Measurements from ENCODE around the gene RBM24. TPM values are rescaled to one million over a fixed set of nuclear protein-coding genes. Genes with fewer than 3 reads are reported as not detected.

The RBM24 gene
- total RNA-seq, 1 experiment from 2014 or later: 0.48 TPM

DNA sequence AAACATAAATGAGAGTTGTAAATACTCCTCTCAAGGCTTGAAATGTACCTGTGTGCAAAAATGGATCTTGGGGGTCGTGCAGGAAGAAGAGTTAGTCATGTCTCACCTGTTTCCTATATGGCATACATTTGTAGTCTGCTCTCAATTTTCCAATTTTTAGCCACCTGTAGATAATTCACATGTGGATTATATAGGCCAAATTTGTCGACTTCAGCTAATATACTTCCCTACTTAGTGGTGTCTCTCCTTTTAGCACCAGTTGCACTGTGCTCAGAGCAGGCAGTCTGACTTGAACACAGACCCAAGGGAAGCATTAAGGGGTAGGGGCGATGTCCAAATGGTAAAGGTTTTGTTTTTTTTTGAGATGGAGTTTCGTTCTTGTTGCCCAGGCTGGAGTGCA lies 1.9 kb downstream of the RBM24 start:
- Histone ChIP-seq H2BK120ac (ENCODE audit: low read depth, low read length, poor library complexity, severe bottlenecking) (no peak overlapping the region), H2BK12ac (ENCODE audit: insufficient read length, low read depth, low read length) (no peak overlapping the region), H3K23ac (ENCODE audit: insufficient read length, low read depth, low read length) (no peak overlapping the region), H2BK15ac (ENCODE audit: low read depth, low read length) (no peak overlapping the region), H4K91ac (ENCODE audit: insufficient read length, low read depth, low read length) (no peak overlapping the region), H3K79me2 (ENCODE audit: insufficient read depth, low read length) (no peaks in the 10 kb centered on the region), H3K18ac (ENCODE audit: insufficient read length, low read depth, low read length) (no peak overlapping the region), H3K56ac (ENCODE audit: insufficient read length, low read depth, low read length) (no peak overlapping the region), H3K9ac (ENCODE audit: extremely low read depth, insufficient read length, low read length) (no peak overlapping the region), H3K27ac (ENCODE audit: insufficient read length, low read depth, low read length) (no peak overlapping the region), H2AFZ (ENCODE audit: low read length) (no peak overlapping the region), H3K23me2 (ENCODE audit: insufficient read length, low read depth, low read length, poor library complexity, severe bottlenecking) (peaks cover 13% of the 10 kb centered on the region), H3K4me2 (ENCODE audit: insufficient read depth, insufficient read length, low read length) (no peak overlapping the region), H2AK5ac (ENCODE audit: insufficient read length, low read length) (no peak overlapping the region), H3K4ac (ENCODE audit: low read depth, low read length) (no peak overlapping the region), H2BK20ac (ENCODE audit: low read depth, low read length, poor library complexity, severe bottlenecking) (no peak overlapping the region), H4K20me1 (ENCODE audit: control insufficient read depth, insufficient read depth, insufficient read length) (no peaks in the 10 kb centered on the region), H4K5ac (ENCODE audit: insufficient read length, low read depth, low read length) (no peak overlapping the region), H3K4me1 (ENCODE audit: insufficient read depth, low read length) (no peaks in the 10 kb centered on the region; the same call in 1 of the 2 replicates), H3T11ph (ENCODE audit: low read length) (no peak overlapping the region), H3K27me3 (ENCODE audit: insufficient read depth, low read length) (peaks cover 35% of the 10 kb centered on the region), H2BK5ac (ENCODE audit: insufficient read length, low read length) (no peak overlapping the region), H4K8ac (replicated peaks; ENCODE audit: insufficient read length, low read depth, low read length) (no peak overlapping the region), H3K14ac (ENCODE audit: insufficient read depth, low read length) (no peak overlapping the region), H3K79me1 (ENCODE audit: insufficient read depth, low read depth, low read length, poor library complexity, severe bottlenecking) (no peaks in the 10 kb centered on the region), H3K9me3 (ENCODE audit: control insufficient read depth, low read depth, low read length) (no peaks in the 10 kb centered on the region)
- DNase-seq: no peak
- H3K27ac Mint-ChIP-seq: no peak overlapping the region
- peaks cover 13 to 28% of the 10 kb centered on the region in 2 experiments for H3K4me1 Mint-ChIP-seq
- TF ChIP-seq CTCF (conservative IDR thresholded peaks at IDR 0.05): no peak
- H3K36me3 Mint-ChIP-seq (ENCODE audit: insufficient read depth in 1 of 3, low read depth in 3 of 3): peaks cover 0 to 3% (median 0%) of the 10 kb centered on the region in 3 experiments; a peak in 3 of 7 replicates
- peak overlapping the region in 1 of 2 experiments; percentile 75; a peak in 1 of 5 replicates for H3K4me3 Mint-ChIP-seq
- H3K9me3 Mint-ChIP-seq: no peaks in the 10 kb centered on the region
- H3K27me3 Mint-ChIP-seq (ENCODE audit: low read depth): peaks cover 87% of the 10 kb centered on the region
- WGBS (ENCODE audit: extremely low coverage, insufficient read length, low lambda C conversion rate): no CpG with 5 or more reads among the region's 4 CpGs
